Neuronal stem cell (in vitro differentiated cells): Measurements from ENCODE around the gene TRIM38.
A peak's percentile ranks its signal among the peaks of the same experiment; 100 is the strongest.

Source experiments
- DNase-seq: peaks from one replicate; pipeline ENCODE4 v3.0.0-alpha.2; 2013; ENCODE audit warnings: low spot score
- H2AFZ ChIP-seq: one replicate; pipeline ENCODE4 v1.6.1; 2013; ENCODE audit warnings: mild to moderate bottlenecking, low read length, inconsistent platforms
- H2AK5ac ChIP-seq: 2 replicates; pipeline ENCODE4 v1.6.1; 2013; ENCODE audit warnings: low read depth, mild to moderate bottlenecking, inconsistent platforms, low read length, moderate library complexity, mixed read lengths
- H2BK120ac ChIP-seq: 2 replicates; pipeline ENCODE4 v1.6.1; 2013; ENCODE audit warnings: low read depth, mild to moderate bottlenecking, inconsistent platforms, low read length, moderate library complexity, mixed read lengths
- H2BK12ac ChIP-seq: one replicate; pipeline ENCODE4 v1.6.1; 2013; ENCODE audit warnings: low read length, inconsistent platforms
- H2BK15ac ChIP-seq: 2 replicates; pipeline ENCODE4 v1.6.1; 2013; ENCODE audit warnings: mild to moderate bottlenecking, low read length, inconsistent platforms, mixed read lengths
- H2BK5ac ChIP-seq: one replicate; pipeline ENCODE4 v1.6.1; 2013; ENCODE audit warnings: inconsistent platforms, mild to moderate bottlenecking, low read length, moderate library complexity
- H3K14ac ChIP-seq: one replicate; pipeline ENCODE4 v1.6.1; 2013; ENCODE audit warnings: low read length, inconsistent platforms
- H3K18ac ChIP-seq: 2 replicates; pipeline ENCODE4 v1.6.1; 2013; ENCODE audit warnings: low read length, inconsistent platforms
- H3K23ac ChIP-seq: 2 replicates; pipeline ENCODE4 v1.6.1; 2013; ENCODE audit warnings: low read depth, mild to moderate bottlenecking, mixed read lengths, low read length, inconsistent platforms; ENCODE audit not compliant: poor library complexity
- H3K27ac ChIP-seq: replicated peaks from 3 replicates; pipeline ENCODE4 v1.5.1; 2013; ENCODE audit warnings: low read length, inconsistent platforms
- H3K27me3 ChIP-seq, 3 experiments: 2 replicates each; pipeline ENCODE4 v1.6.1; 2013; ENCODE audit warnings: low read length in 3 of 3, mild to moderate bottlenecking in 2 of 3, inconsistent platforms in 1 of 3, low read depth in 1 of 3, mixed read lengths in 1 of 3, moderate library complexity in 1 of 3; ENCODE audit not compliant: control insufficient read depth in 3 of 3, insufficient read depth in 3 of 3
- H3K36me3 ChIP-seq, 2 donors: replicated peaks in 1 of 2; 2 replicates each; pipeline ENCODE4 v1.6.1; 2013; ENCODE audit warnings: low read length in 2 of 2; ENCODE audit not compliant: control insufficient read depth in 2 of 2, insufficient read depth in 2 of 2
- H3K4ac ChIP-seq: 2 replicates; pipeline ENCODE4 v1.6.1; 2013; ENCODE audit warnings: inconsistent platforms, mild to moderate bottlenecking, low read length, moderate library complexity
- H3K4me1 ChIP-seq, 2 donors: 1 replicate in 1 of 2; 2 replicates in 1 of 2; pipeline ENCODE4 v1.6.1; 2013; ENCODE audit warnings: low read length in 2 of 2, low read depth in 1 of 2; ENCODE audit not compliant: control insufficient read depth in 2 of 2, insufficient read depth in 1 of 2
- H3K4me2 ChIP-seq: one replicate; pipeline ENCODE4 v1.6.1; 2013; ENCODE audit warnings: mild to moderate bottlenecking, low read length, inconsistent platforms; ENCODE audit not compliant: insufficient read depth, poor library complexity, severe bottlenecking
- H3K4me3 ChIP-seq, 2 donors: 2 replicates each; pipeline ENCODE4 v1.5.1; 2013; ENCODE audit warnings: low read length in 2 of 2, mild to moderate bottlenecking in 2 of 2, inconsistent platforms in 1 of 2, moderate library complexity in 1 of 2
- H3K79me1 ChIP-seq: one replicate; pipeline ENCODE4 v1.6.1; 2013; ENCODE audit warnings: low read depth, mild to moderate bottlenecking, inconsistent platforms, low read length, moderate library complexity
- H3K9ac ChIP-seq: one replicate; pipeline ENCODE4 v1.6.1; 2013; ENCODE audit warnings: mild to moderate bottlenecking, low read depth, low read length, inconsistent platforms; ENCODE audit not compliant: poor library complexity
- H3K9me3 ChIP-seq, 2 donors: replicated peaks in 1 of 2; 2 replicates each; pipeline versions ENCODE3 to v1.6.1; 2013; ENCODE audit warnings: low read length in 2 of 2, mild to moderate bottlenecking in 2 of 2, inconsistent platforms in 1 of 2, low read depth in 1 of 2, mixed read lengths in 1 of 2, moderate library complexity in 1 of 2; ENCODE audit not compliant: control insufficient read depth in 2 of 2, insufficient read depth in 1 of 2
- H4K8ac ChIP-seq: one replicate; pipeline ENCODE4 v1.6.1; 2013; ENCODE audit warnings: low read depth, mild to moderate bottlenecking, inconsistent platforms, low read length, moderate library complexity
- H4K91ac ChIP-seq: one replicate; pipeline ENCODE4 v1.6.1; 2013; ENCODE audit warnings: low read length, low read depth, mild to moderate bottlenecking, inconsistent platforms; ENCODE audit not compliant: poor library complexity
- WGBS, 2 donors: extraction: QIAGEN DNeasy Blood & Tissue Kit; methylation state at CpG; one replicate each; pipeline ENCODE4 v1.1.7; 2013; ENCODE audit warnings: missing lambda C conversion rate in 2 of 2, mixed read lengths in 1 of 2; ENCODE audit not compliant: insufficient read length in 2 of 2, insufficient replicate concordance in 1 of 2; ENCODE audit errors: extremely low coverage in 2 of 2; 5-methylcytosine and 5-hydroxymethylcytosine counted together

Gene TRIM38

GRCh38 chr6:26031151-26031594 lies 68.6 kb downstream of the TRIM38 start:
- Histone ChIP-seq H2BK120ac (no peak overlapping the region), H2BK12ac (no peak overlapping the region), H4K8ac (no peak overlapping the region), H3K36me3 (no peaks in the 10 kb centered on the region), H3K23ac (no peak overlapping the region), H2AK5ac (no peak overlapping the region), H2BK15ac (no peak overlapping the region), H3K4ac (no peak overlapping the region), H3K9me3 (no peaks in the 10 kb centered on the region), H3K4me1 (peaks cover 4 to 23% of the 10 kb centered on the region in 2 donors), H2AFZ (no peak overlapping the region), H3K4me2 (peak overlapping the region; percentile 55), H2BK5ac (no peak overlapping the region), H3K18ac (no peak overlapping the region), H3K27me3 (no peaks in the 10 kb centered on the region), H3K27ac (peak overlapping the region; percentile 82), H3K14ac (no peak overlapping the region), H3K9ac (no peak overlapping the region), H3K79me1 (no peaks in the 10 kb centered on the region), H4K91ac (no peak overlapping the region), H3K4me3 (peak overlapping the region; percentile 74 to 94)
- WGBS, 2 donors: no CpG with 5 or more reads among the region's 5 CpGs
- no peak for DNase-seq

DNA sequence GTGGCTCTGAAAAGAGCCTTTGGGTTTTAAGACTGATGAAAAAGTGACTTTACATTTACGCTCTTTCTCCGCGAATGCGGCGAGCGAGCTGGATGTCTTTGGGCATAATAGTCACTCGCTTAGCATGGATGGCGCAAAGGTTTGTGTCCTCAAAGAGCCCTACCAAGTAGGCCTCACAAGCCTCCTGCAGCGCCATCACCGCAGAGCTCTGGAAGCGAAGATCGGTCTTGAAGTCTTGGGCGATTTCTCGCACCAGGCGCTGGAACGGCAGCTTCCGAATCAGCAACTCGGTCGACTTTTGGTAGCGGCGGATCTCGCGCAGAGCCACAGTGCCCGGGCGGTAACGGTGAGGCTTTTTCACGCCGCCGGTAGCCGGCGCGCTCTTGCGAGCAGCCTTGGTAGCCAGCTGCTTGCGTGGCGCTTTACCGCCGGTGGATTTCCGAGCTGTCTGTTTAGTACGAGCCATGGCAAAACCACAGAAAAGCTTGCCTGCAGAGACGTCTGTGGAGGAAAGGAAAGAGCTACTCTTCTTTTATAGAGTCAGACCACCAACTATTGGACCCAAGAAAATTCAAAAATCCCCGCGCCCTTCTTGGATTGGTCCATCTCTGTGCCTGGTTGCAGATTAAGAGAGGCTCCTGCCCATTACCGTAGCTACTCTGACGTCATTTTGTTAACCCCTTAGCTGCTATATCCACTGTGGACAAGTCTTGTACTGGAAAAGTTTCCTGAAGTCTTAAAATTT lies 69.2 kb downstream of the TRIM38 start:
- no peaks in the 10 kb centered on the region for H3K9me3 ChIP-seq
- WGBS, 2 donors: no CpG with 5 or more reads among the region's 44 CpGs
- peak overlapping the region; percentile 74 to 94 for H3K4me3 ChIP-seq
- no peak overlapping the region for H2BK120ac ChIP-seq
- peak overlapping the region; percentile 55 for H3K4me2 ChIP-seq
- H3K79me1 ChIP-seq: no peaks in the 10 kb centered on the region
- peak overlapping the region; percentile 83 for H3K23ac ChIP-seq
- H3K14ac ChIP-seq: no peak overlapping the region
- no peak overlapping the region for H2AFZ ChIP-seq
- H3K27ac ChIP-seq: peak overlapping the region; percentile 82
- H3K18ac ChIP-seq: peak overlapping the region; percentile 61
- no peak overlapping the region for H2BK15ac ChIP-seq
- no peak overlapping the region for H2BK12ac ChIP-seq
- peak; percentile 95 for DNase-seq
- H2AK5ac ChIP-seq: no peak overlapping the region
- no peak overlapping the region for H2BK5ac ChIP-seq
- H4K8ac ChIP-seq: no peak overlapping the region
- peak overlapping the region; percentile 87 for H3K9ac ChIP-seq
- peaks cover 4 to 23% of the 10 kb centered on the region in 2 donors for H3K4me1 ChIP-seq
- no peaks in the 10 kb centered on the region for H3K36me3 ChIP-seq
- no peak overlapping the region for H4K91ac ChIP-seq
- H3K27me3 ChIP-seq: no peaks in the 10 kb centered on the region
- no peak overlapping the region for H3K4ac ChIP-seq

GRCh38 chr6:26032340-26033084 lies 69.9 kb downstream of the TRIM38 start:
- H2BK15ac ChIP-seq: no peak overlapping the region
- H2BK5ac ChIP-seq: peak overlapping the region; percentile 66
- H2AFZ ChIP-seq: peak overlapping the region; percentile 15
- peak overlapping the region; percentile 94 for H3K27ac ChIP-seq
- no peak overlapping the region for H2BK12ac ChIP-seq
- H3K18ac ChIP-seq: no peak overlapping the region
- H3K27me3 ChIP-seq: no peaks in the 10 kb centered on the region
- H4K8ac ChIP-seq: no peak overlapping the region
- peak overlapping the region; percentile 66 for H3K4me2 ChIP-seq
- no peak overlapping the region for H2AK5ac ChIP-seq
- no CpG with 5 or more reads among the region's 19 CpGs for WGBS, 2 donors
- no peaks in the 10 kb centered on the region for H3K9me3 ChIP-seq
- peak overlapping the region; percentile 74 to 94 for H3K4me3 ChIP-seq
- H3K9ac ChIP-seq: no peak overlapping the region
- peak; percentile 52 for DNase-seq
- no peaks in the 10 kb centered on the region for H3K36me3 ChIP-seq
- no peak overlapping the region for H4K91ac ChIP-seq
- H3K23ac ChIP-seq: no peak overlapping the region
- H3K4me1 ChIP-seq: peaks cover 4 to 23% of the 10 kb centered on the region in 2 donors
- H3K79me1 ChIP-seq: no peaks in the 10 kb centered on the region
- H2BK120ac ChIP-seq: no peak overlapping the region
- H3K14ac ChIP-seq: no peak overlapping the region
- no peak overlapping the region for H3K4ac ChIP-seq
